ENCODE measurements around the gene LSMEM2. TPM values are rescaled to one million over a fixed set of nuclear protein-coding genes. Genes with fewer than 3 reads are reported as not detected.
A peak's percentile ranks its signal among the peaks of the same experiment; 100 is the strongest.

LSMEM2 gene
- total and polyA plus RNA-seq, 9 of the 15 experiments (the other 6 are each of a cell fraction or from before 2014, with no cell fraction given) = not detected

DNA sequence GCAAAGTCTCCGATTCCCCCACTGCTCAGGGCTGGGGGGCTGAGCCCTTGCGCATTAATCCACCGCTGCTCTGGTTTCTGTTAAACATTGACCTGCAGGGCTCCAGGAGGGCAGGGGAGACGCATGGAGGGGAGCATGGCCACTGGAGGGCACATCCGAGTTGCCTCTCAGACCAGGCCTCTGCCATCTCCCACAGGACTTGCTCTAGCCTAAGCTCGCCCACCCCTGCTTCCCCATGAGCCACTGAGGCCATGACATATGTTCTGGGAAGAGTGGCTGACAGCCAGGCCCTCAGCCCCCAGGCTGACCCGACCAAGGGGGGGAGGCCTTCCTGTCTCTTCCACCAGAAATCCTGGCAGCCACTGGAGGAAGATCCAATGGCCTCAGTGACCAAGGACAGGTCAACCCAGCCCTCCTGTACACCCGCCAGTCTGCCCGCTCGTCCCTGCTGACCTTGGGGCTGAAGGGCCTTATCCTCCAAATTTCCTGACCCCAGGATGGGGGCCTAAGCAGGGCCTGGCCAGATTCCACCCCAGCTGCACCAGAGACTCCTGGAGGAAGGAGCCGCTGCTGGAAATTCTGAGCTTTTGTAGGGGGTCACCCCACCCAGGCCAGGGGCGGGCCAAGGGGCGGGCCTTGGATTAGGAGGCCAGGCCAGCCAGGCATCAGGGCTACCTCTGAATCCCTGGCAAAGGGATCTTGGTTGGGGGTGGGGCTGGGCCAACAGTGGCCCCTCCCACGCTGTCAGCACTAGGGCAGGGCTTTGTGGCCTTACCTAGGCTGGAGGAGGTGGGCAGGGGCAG lies 24.3 kb downstream of the LSMEM2 start, which contains the start of gene HYAL1 (continued):
- TF ChIP-seq CREM (IDR thresholded peaks at IDR 0.05; ENCODE audit: low read depth) (peak; percentile 23; the same call in 1 of the 2 replicates), LCOR (CRISPR knock-in tag; IDR thresholded peaks at IDR 0.05) (no peak), MAFG (tag; conservative IDR thresholded peaks at IDR 0.05) (no peak), TBP (optimal IDR thresholded peaks at IDR 0.05; ENCODE audit: low read depth, low read length) (peak; percentile 85), ZBTB1 (CRISPR knock-in tag; IDR thresholded peaks at IDR 0.05; ENCODE audit: borderline replicate concordance, low read depth) (no peak), PRPF4 (IDR thresholded peaks at IDR 0.05; ENCODE audit: insufficient read depth, low read depth, low read length, poor library complexity, severe bottlenecking) (no peak), PHF20 (IDR thresholded peaks at IDR 0.05; ENCODE audit: partially characterized antibody) (no peak), ZFP36 (IDR thresholded peaks at IDR 0.05; ENCODE audit: low read depth, low read length, partially characterized antibody) (peak; percentile 66), CTBP1 (IDR thresholded peaks at IDR 0.05; ENCODE audit: borderline replicate concordance) (no peak), ERF (CRISPR knock-in tag; IDR thresholded peaks at IDR 0.05) (no peak), TSC22D4 (tag; IDR thresholded peaks at IDR 0.05) (no peak), MEIS2 (IDR thresholded peaks at IDR 0.05; ENCODE audit: partially characterized antibody) (peak; percentile 8), MYNN (IDR thresholded peaks at IDR 0.05) (0 out of 2 replicates have a peak, but pooled peaks have one; percentile 22), MYNN (CRISPR knock-in tag; IDR thresholded peaks at IDR 0.05) (no peak), PTRF (tag; IDR thresholded peaks at IDR 0.05) (no peak), MEF2A (IDR thresholded peaks at IDR 0.05; ENCODE audit: control insufficient read depth, low read depth, low read length) (no peak), MBD2 (IDR thresholded peaks at IDR 0.05; ENCODE audit: borderline replicate concordance, low read depth) (0 out of 2 replicates have a peak, but pooled peaks have one; percentile 23), ZNF57 (CRISPR knock-in tag; IDR thresholded peaks at IDR 0.05) (no peak), TRIM28 (IDR thresholded peaks at IDR 0.05) (no peak), NFYB (IDR thresholded peaks at IDR 0.05; ENCODE audit: extremely low read depth, insufficient read length) (no peak)
- TF ChIP-seq, protein P1, sequence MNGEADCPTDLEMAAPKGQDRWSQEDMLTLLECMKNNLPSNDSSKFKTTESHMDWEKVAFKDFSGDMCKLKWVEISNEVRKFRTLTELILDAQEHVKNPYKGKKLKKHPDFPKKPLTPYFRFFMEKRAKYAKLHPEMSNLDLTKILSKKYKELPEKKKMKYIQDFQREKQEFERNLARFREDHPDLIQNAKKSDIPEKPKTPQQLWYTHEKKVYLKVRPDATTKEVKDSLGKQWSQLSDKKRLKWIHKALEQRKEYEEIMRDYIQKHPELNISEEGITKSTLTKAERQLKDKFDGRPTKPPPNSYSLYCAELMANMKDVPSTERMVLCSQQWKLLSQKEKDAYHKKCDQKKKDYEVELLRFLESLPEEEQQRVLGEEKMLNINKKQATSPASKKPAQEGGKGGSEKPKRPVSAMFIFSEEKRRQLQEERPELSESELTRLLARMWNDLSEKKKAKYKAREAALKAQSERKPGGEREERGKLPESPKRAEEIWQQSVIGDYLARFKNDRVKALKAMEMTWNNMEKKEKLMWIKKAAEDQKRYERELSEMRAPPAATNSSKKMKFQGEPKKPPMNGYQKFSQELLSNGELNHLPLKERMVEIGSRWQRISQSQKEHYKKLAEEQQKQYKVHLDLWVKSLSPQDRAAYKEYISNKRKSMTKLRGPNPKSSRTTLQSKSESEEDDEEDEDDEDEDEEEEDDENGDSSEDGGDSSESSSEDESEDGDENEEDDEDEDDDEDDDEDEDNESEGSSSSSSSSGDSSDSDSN (IDR thresholded peaks at IDR 0.05; ENCODE audit: borderline replicate concordance in 1 of 2, low read depth in 2 of 2, low read length in 2 of 2) = no peak
- TF ChIP-seq, protein P2, sequence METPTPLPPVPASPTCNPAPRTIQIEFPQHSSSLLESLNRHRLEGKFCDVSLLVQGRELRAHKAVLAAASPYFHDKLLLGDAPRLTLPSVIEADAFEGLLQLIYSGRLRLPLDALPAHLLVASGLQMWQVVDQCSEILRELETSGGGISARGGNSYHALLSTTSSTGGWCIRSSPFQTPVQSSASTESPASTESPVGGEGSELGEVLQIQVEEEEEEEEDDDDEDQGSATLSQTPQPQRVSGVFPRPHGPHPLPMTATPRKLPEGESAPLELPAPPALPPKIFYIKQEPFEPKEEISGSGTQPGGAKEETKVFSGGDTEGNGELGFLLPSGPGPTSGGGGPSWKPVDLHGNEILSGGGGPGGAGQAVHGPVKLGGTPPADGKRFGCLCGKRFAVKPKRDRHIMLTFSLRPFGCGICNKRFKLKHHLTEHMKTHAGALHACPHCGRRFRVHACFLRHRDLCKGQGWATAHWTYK (CRISPR knock-in tag; IDR thresholded peaks at IDR 0.05) = no peak
- TF ChIP-seq, protein P3, sequence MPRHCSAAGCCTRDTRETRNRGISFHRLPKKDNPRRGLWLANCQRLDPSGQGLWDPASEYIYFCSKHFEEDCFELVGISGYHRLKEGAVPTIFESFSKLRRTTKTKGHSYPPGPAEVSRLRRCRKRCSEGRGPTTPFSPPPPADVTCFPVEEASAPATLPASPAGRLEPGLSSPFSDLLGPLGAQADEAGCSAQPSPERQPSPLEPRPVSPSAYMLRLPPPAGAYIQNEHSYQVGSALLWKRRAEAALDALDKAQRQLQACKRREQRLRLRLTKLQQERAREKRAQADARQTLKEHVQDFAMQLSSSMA (CRISPR knock-in tag; IDR thresholded peaks at IDR 0.05) = no peak
- TF ChIP-seq, protein P4, sequence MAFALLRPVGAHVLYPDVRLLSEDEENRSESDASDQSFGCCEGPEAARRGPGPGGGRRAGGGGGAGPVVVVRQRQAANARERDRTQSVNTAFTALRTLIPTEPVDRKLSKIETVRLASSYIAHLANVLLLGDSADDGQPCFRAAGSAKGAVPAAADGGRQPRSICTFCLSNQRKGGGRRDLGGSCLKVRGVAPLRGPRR (CRISPR knock-in tag; IDR thresholded peaks at IDR 0.05) = no peak
